Posterior cingulate gyrus (tissue), 11 donors: ENCODE results near the gene SOX10.

ENCODE experiments used
- DNase-seq, 10 donors: peaks; one replicate each; pipeline versions ENCODE4 v3.0.0 to v3.0.0-alpha.2; 2020 to 2021; ENCODE audit warnings: mixed read lengths in 3 of 10
- intact Hi-C: fragments of 100-400 bp; cut with DNase I; formaldehyde crosslinking; loops from one replicate; pipeline ENCODE4 v1.15.1; 2023

Gene SOX10

DNA sequence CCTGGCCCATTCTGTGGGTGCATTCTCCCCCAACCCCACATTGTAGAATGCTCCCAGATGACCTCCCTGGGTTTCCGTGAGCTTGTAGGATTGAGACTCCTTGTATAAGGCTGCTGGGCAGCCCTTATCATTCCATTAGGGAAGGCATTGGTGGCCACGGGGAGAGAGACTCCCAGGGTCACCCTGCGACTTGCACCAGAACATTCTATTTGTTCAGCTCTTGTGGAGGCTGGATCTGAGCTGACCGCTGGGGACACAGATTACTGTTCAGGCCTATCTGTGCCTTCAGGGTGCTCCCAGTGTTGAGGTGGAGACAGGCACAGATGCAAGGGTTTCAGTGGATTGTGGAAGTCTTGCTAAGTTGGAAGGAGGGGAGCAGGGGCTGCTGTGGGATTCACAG, 60.4 kb downstream of the SOX10 start:
- intact Hi-C loops, result no loop called here

More for the DNA sequence above, 60.4 kb downstream of the SOX10 start:
- DNase-seq, result no peak
